ENCODE data around the gene CT45A5.
"Not testable (repeated sequence)": the region's sequence is repeated elsewhere in the genome, so short reads cannot be mapped to it uniquely, and the experiment has no call there.

DNA sequence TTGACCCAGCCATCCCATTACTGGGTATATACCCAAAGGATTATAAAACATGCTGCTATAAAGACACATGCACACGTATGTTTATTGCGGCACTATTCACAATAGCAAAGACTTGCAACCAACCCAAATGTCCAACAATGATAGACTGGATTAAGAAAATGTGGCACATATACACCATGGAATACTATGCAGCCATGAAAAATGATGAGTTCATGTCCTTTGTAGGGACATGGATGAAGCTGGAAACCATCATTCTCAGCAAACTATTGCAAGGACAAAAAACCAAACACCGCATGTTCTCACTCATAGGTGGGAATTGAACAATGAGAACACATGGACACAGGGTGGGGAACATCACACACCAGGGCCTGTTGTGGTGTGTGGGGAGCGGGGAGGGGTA lies 40.6 kb downstream of the CT45A5 start:
- TF ChIP-seq EZH2 (IDR thresholded peaks at IDR 0.05; ENCODE audit: insufficient read depth, poor library complexity, severe bottlenecking); EZH2phosphoT487 (IDR thresholded peaks at IDR 0.05; ENCODE audit: insufficient read depth, low read depth): not testable (repeated sequence)
